Fibroblast of peridontal ligament (primary cell): ENCODE measurements around the gene ZNF385B.

ENCODE experiments used
- DNase-seq: peaks from one replicate; pipeline ENCODE4 v3.0.0-alpha.2; 2010; ENCODE audit errors: extremely low read depth

The ZNF385B gene

GRCh38 chr2:179444056-179444455 lies 417.4 kb downstream of the ZNF385B start:
- peak; percentile 52 for DNase-seq

DNA sequence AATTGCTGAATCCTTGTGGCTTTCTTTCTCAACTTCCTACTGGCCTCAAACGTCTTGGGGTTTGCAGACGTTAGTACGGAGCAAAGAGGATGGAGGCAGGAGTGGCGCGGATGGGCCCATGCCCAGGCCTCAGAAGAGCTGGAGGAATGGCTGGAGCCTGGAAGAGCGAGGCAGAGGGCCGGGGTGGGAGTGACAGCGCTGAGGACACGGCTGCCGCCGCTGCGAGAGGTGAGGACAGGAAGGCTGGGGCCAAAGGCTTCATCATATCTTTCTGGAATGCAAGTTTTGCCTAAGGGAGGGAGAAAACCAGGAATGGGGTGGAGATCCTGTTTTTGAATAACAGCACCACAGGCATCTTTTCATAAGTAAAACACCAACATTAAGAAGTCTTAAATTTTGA lies 418.2 kb downstream of the ZNF385B start:
- DNase-seq = no peak

DNA sequence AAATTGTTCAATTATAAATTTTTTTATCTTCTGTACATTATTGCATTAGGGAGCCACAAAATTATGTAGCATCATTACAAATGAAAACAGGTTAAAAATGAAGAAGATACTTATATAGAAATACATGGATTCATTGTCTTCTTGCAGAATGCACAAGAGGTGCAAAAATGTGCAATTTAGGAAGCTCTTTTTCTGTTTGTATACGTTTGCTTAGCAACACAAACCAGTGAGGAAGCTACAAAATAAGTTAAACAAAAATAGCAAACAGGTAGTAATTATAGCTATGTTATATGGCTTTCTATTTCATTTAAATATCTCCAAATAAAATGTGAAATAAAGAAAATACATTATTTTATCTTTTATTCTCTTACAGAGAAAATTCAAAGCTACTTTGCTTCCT lies 419.2 kb downstream of the ZNF385B start:
- DNase-seq = no peak

- peak; percentile 13 for DNase-seq
Observed at GRCh38 chr2:179441551-179441950, 419.9 kb downstream of the ZNF385B start.

GRCh38 chr2:179440642-179441251 lies 420.7 kb downstream of the ZNF385B start:
- DNase-seq = peak; percentile 59

DNA sequence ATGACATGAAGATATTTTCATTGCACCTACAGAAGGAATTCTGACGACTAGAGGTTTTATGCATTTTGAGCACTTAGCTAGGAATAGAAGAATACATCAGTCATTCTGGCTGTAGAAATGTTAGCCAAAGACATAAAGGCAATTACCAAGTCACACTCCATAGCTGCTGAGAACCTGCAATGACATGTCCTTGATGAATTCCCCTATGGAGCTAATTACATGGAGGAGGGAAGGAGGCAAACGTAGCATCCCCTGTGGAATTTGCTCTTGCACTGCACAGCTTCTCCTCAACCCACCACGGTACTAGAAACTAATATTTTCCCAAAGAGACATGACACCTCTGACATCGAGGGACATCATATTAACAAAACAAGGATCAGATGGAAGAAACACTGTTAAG lies 422.8 kb downstream of the ZNF385B start:
- no peak for DNase-seq

DNA sequence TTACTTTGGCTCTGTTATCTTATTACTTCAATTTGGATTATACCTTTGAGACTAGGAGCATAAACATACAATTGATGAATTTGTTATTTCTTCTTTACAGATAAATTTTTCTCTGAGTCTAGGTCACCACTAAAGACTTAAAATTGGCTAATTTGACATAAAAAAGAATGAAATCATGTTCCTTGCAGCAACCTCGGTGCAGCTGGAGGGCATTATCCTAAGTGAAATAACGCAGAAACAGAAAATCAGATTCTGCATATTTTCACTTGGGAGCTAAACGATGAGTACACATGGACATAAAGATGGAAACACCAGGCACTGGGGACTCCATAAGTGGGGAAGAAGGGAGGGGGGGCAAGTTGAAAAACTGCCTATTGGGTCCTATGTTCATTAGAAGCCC lies 424.0 kb downstream of the ZNF385B start:
- DNase-seq = peak; percentile 33

DNA sequence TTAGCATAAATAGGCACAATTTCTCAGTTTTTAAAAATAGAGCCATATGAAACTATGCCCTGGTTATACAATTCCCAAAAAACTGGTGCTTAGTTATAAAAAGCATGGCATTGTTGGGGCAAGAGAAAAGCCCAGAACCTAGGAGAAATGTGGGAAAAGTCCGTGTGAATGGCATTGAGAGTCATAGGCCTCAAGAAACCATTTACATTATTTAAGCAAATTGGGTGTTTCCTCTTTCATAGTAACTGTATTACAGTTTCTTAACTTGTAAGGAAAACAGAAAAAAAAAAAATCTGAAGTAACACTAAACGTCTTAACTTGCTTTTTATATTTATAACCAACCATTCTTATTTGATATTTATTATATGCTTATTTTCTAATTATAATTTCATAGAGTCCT lies 425.8 kb downstream of the ZNF385B start:
- DNase-seq = no peak

- peak; percentile 63 for DNase-seq
Observed at GRCh38 chr2:179435000-179435399, 426.4 kb downstream of the ZNF385B start.

GRCh38 chr2:179434357-179434756 lies 427.1 kb downstream of the ZNF385B start:
- no peak for DNase-seq

DNA sequence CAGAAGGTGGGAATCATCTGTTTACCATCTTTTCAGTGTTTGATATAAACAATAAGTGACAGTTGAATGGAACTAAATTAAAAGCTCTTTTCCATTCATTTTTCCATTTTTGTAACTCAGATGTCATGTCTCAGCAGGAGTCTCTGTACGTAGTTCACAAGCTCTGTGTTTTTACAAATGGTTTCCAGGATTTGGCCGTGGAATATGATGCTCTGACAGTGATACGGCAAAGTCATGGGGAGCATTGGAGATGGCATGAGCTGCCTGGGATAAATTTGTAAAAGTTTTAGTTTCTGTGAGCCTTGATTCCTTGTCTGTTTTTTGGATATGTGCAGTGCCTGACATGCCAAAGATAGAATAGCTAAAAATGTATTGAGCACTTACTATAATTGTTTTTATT lies 428.7 kb downstream of the ZNF385B start:
- DNase-seq = no peak

GRCh38 chr2:179429597-179429996 lies 431.8 kb downstream of the ZNF385B start:
- no peak for DNase-seq

DNA sequence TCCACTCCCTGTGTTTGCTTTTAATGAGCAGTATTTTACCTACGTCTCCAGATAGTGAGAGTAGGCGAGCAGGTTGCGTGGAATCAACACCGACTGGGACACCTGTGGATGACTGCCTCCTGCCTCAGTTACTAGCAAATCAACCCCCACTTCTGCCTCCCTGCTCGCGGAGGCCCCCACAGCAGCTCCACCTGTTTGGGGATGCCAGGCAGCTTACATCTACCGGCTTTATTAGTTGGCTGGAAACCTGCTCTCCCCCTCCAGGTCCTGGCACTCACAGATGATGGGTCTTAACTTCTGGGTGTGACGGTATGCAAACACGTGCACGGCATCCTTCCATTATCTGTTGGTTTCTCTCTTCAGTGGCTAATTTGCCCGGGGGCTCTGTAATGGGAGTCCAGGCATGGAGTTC lies 432.3 kb downstream of the ZNF385B start:
- DNase-seq = no peak

- peak; percentile 38 for DNase-seq
Observed at GRCh38 chr2:179428649-179429048, 432.8 kb downstream of the ZNF385B start.

DNA sequence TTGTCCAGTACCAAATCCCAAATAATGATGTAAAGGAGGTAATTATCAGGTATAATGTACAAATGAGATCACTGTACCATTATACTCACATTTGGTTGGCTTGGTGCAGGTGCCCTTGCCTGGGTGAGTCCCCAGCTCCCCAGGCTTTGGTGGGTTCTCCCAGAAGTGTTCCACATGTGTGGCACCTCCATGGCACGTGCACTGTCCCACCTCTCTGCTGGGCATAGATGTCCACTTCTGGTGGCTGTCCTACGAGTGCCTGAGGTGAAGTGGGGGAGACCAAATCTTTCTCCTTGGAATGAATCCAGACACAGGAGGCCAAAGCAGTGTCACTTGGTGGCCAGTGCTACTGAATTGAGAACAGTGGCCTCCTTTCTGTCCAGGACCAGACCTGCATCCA lies 434.3 kb downstream of the ZNF385B start:
- no peak for DNase-seq

DNA sequence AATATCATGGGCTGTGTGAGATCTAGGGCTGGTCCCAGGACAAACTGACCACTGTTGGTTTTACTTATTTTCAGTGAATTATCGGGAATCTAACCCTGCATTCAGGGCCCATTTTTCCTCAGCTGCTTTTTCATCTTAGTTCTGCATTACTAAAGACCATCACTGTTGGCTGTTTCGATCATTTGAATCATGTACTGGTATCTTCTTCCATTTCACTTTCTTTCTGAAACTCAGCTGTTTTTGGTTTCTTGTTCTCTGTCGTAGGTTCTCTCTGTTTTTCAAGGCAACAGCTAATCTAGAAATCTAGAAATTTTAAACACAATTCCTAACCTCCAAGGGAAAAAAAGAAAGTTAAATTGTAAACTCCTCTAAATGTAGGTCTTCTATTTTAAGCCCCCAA lies 436.8 kb downstream of the ZNF385B start:
- DNase-seq = no peak

GRCh38 chr2:179422037-179422643 lies 439.3 kb downstream of the ZNF385B start:
- peak; percentile 84 for DNase-seq

DNA sequence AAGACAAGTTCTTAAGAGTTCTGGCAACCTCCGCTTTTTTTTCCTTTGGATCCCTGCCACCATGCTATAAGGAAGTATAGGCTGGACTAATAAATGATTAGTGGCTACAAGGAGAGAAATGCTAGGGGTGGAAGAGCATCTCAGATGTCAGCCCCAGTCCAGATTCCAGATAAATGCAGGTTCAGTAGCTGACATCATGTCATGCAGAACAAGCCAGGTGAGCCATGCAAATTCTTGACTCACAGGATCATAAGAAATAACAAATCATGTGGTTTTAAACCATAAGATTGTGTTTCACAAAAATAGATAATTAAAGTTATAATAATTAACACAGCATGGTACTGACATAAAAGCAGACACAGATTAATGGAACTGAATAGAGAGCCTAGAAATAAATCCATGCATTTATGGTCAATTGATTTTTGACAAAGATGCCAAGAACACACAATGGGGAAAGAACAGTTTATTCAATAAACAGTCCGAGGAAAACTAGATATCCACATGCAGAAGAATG lies 443.9 kb downstream of the ZNF385B start:
- DNase-seq = no peak

- peak; percentile 40 for DNase-seq
Observed at GRCh38 chr2:179412112-179412511, 449.3 kb downstream of the ZNF385B start.

- peak; percentile 78 for DNase-seq
Observed at GRCh38 chr2:179410552-179411356, 450.7 kb downstream of the ZNF385B start.

- no peak for DNase-seq
Observed at GRCh38 chr2:179403624-179404023, 457.8 kb downstream of the ZNF385B start.

DNA sequence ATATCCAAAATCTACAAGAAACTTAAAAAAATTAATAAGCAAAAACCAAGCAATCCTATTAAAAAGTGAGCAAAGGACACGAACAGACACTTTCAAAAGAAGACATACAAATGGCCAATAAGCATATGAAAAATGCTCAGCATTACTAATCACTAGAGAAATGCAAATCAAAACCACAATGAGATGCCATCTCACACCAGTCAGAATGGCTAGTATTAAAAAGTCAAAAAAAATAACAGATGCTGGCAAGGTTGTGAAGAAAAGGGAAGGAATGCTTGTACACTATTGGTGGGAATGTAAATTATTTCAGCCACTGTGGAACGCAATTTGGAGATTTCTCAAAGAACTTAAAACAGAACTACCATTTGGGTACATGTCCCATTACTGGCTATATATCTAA lies 467.9 kb downstream of the ZNF385B start:
- DNase-seq = peak; percentile 29
